ENCODE results near the gene CD1D.
A peak's percentile ranks its signal among the peaks of the same experiment; 100 is the strongest.
"Not testable (repeated sequence)": the region's sequence is repeated elsewhere in the genome, so short reads cannot be mapped to it uniquely, and the experiment has no call there.

Gene CD1D

DNA sequence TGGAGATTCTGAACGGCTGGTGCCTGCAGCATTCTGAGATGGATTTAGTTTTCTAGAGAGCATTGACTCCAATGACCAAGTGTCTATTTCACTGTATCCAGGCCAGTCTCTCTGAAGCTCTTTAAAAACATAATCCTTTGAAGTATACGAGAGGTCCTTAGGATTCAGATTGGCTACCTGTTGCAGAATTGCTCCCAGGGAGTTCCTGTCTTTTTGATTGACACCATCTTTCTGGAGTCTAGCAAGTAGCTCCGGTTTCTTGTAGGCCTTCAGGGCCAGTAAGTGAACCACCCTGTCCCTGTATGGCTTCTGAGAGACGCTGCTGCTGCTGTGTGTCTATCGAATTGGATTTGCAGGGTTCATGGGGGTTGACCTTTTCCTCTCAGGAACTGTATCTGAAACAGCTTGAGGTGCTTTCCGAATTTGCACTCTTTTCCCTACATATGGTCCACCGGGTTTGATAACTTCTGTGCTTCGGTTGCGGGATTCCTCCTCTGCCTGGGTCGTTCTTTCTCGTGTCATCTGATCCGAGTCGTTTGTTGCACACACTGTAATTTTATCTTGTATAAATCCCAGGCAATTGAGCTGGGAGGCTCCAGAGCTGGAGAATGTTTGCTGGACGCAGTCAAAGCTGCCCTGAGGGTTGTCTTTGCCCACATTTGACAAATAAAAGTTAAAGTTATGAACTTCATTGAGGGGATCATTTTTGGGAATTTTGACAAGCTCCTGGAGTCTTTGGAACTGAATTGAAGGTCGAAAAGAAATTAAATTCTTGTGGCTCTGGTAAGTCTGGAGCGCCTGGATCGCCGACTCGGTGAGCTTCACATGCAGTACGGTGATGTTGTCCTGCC lies 3.6 kb upstream of the CD1D start:
- not testable (repeated sequence) for DNase-seq

DNA sequence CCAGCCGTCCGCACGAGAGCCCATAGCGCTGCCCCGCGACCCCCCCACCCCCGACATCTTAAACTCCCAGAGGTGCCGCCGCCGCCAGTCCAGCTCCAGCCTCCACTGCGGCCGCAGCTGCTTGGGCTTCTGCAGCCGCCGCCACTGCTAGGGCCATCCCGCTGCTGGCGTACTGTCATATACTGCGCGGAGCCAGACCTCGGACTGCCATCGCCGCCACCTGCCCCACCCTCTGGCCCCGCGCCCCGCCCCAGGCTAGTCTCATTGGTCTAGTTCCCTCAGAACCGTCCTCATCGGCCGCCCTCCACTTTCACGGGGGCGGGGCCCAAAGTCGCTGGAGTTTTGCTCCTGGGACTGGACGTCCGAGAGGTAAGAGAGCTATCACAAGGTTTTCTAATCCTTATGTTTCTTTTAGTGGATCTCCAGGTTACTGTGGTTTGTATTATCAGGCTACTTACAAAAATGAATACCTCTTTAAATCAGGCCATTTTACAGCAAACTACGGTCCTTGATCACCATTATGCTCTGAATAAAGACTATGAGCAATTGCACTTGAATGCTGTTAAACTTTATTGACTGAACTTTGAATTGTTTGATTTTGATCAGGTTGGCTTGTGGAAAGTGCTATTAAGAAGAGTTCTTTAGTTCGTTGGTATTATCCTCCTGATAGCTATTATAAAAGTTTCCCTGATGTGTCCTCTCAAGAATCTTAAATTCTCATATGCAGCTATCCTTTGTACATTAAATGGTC lies 2.8 kb upstream of the CD1D start:
- DNase-seq: no peak

DNA sequence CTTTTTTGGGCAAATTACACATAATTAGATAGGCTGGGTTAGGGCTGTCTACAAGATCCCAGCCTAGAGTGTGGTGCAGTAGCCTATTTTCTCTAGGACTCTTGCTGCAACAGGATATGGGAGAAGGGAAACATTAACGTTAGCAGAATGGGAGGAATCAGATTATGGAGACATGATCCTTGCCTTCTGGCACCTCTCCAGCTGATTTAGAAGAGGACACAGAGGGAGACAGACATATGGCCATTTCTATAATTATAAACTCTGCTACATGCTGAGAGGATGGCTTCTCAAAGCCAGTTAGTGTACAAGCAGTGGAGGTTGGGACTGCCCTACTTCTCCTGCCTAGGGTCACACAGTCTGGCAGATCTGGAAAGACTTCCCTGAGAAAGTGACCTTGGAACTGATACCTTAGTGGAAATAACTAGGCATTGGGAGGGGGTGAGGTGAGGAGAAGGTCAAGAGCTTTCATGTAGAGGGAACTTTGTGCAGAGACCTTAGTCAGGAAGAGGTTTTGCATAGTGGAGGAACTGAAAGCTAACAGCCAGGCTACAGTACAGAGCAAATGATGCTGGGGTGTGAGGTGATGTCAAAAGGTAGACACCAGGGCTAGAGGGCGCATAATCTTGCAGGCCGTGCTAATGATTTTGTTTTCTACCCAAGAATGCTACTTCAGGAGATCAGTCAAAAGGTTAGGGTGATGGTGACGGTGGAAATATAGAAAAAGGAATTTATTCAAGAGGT lies 1.2 kb upstream of the CD1D start:
- no peak for DNase-seq

DNA sequence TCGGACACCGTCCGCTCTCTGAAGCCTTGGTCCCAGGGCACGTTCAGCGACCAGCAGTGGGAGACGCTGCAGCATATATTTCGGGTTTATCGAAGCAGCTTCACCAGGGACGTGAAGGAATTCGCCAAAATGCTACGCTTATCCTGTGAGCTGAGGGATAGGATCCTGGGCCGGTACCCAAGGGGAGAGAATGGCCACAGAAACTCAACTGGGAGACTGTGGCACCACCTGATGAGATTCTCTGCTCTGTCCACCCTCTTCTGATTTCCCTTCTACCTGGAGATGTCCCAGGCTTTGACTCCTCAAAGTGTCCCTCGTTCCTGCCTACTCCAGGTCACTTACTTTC lies 855 bp downstream of the CD1D start:
- no peak for DNase-seq

DNA sequence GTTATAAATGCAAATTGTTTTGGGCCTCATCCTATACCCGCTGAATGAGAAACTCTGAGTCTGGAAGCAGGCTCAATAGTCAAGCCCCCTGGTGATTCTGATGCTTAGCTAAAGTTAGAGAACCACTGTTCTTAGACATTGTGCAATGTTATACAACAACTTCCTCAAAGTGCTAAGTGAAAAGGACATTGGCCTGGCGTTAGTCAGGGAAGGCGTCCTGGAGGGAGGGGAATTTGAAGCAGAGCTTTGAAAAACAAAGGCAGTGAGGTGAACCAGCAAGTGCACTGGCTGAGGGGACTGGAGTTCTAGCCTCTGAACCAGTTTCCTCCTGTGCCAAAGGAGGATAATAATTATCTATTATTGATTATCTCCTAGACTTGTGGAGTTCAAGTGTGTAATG lies 5.1 kb downstream of the CD1D start:
- DNase-seq: no peak

DNA sequence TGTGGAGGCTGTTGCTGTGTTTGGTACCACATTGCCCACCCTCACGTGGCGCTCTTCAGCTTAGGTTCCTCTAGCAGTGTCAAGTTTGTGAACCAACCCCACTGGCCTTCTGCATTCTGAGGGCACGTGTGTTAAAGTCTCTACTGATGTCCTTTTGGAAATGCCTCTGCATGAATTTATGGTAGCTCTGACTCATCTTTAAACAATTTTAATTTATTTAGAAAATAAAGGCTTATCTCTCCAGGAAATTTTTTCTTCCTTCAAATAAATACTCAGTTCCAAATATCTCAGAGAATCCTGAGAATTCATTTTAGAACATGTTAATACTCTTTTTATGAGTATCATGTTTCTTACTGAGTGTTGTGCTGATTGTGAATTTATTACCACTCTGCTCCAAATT lies 5.5 kb downstream of the CD1D start:
- no peak for DNase-seq

DNA sequence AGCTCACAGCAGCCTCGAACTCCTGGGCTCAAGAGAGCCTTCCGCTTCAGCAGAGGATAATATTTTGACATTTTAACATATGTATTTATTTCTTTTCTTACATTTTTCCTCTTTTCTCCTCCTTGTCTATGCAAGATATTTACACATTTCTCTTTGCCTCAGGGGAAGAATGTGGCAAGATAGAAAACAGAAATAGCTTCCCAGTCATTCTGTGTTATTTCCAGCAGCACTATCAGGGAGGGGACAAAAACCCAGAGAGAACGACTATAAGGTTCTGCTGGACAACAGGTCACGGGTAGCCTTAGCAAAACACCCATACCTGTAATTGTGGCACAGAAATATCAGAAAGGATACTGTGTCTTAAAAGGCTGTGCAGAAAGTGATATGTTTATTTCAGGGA lies 7.9 kb downstream of the CD1D start:
- no peak for DNase-seq

DNA sequence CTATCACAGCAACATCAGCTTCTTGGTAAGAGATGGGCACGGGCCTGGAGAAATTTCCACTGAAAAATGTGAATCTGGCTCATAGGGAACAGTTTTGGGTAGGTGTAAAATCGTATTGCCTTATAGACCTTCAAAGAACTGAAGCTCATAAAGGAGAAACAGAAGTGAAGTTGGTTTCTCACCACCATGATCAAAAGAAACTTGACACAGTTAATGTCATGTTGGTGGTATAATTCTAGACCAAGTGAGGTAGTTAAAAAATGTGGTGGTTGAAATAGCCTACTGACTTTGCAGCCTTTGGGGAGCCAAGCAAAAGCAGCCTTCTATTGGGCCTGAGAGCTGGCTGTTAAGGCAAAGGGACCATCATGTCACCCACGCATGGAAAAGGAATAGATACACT lies 8.9 kb downstream of the CD1D start:
- DNase-seq: no peak

DNA sequence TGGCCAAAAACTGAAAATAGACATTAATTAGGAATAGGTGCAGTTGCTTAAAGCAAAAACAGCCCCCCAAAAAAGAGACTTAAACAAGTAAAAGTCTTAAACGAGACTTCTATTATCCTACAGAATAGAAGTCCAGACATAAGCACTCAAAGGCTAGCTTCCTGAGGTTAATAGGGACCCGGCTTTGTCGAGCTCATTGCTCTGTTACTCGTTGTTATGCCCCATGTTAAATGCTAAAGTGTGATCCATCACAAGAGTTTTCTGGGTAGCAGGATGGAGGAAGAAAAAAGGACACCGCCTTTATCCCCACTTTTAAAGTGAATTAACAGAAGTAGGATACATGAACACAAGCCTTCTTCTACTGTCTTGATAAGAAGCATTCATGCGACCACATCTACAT lies 10.6 kb downstream of the CD1D start:
- DNase-seq: no peak

DNA sequence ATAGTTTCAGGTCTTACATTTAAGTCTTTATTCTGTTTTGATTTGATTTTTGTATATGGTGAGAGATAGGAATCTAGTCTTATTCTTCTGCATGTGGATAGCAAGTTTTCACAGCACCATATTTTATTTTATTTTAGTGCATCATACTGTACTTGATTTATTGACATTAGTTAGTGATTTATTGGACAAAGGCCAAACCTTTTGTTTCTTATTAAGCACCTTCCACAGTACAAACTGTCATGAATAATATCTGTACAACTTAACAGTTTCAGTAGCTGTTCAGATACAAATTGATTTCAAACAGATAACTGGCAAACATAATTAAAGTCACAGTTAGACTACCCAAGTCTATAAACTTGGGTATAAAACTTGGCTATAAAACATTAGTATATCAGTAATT lies 15.8 kb downstream of the CD1D start:
- no peak for DNase-seq

DNA sequence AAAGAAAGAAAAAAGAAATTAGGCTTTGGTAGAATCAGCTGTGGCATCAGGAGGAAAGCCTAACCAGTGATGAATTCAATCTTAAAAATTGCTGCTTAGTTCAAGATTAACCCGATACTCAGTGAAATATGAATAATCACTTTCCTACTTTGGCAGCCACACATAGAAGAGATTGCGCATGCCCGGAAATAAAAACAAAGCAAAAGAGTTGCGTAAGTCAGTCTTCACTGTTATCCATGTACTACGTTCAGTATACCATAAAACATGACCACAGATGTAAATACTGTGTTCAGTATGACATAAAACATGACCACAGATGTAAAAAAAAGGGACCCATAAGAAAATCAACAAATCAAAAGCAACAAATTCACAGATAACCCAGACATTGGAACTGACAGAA lies 19.2 kb downstream of the CD1D start:
- no peak for DNase-seq

DNA sequence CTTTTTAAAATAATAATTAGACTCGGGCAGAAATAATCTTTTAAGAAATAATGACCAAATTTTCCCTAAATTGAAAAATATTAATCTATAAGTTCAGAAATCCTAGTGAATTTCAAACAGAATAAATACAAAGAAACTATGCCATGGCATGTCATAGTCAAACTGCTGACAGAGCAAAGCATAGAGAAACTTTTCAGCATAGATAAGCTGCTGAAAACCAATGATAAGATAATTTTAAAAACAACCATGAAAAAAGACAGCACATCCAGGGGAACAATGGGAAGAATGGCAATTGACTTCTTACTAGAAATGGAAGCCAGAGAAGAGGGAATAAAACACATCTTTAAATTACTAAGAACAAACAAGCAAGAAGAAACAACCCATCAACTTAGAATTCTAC lies 19.8 kb downstream of the CD1D start:
- DNase-seq: no peak

DNA sequence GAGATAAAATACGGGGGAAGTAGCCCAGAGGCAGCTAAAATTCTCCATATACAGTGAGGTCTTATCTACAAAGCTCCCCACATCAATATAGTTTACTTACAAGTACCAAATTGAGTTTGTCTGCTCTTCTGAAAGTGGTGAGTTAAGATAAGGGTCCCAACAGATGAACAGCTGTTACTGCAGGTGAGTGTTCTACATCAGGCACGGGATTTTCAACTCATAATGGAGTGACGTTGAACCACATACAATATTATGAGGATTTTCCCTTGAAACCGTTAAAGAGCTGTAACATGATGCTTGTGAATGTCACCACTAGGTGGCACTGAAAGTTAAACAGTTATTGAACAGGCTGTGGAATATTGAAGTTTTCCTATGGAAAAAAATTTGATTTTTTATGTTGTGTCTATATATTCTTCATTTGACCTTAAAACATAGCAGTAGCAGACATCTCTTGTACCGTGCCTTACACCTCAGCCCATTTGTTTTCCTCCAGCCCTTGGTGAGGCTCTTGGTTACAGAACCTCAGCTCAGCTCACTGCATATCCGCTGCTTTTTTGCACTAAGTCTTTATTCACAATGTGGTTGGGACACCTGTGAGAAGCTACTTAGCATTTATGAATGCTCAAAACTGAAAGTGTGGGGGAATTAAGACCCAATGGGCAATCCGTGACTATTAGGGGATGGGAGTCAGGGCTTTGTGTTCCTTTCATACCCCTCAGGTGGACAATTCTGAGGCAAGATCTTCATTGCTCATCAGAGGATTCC lies 23.2 kb downstream of the CD1D start:
- peak; percentile 53 for DNase-seq

DNA sequence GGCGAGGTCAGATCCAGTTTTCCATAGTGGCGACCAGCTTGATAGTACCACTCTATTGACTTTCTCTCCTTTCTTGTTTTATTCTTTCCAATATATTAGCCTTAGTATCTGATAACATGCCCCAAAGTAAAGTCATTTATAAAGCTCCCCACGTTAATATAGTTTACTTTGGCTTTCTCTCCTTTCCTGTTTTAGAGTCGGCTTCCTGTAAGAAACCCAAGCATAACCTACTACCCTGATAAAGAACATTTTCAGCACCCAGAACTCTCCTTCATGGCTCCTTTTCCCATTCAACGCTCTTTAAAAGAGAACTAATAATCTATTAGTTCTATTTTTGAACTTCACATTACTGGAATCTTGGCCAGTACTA lies 23.7 kb downstream of the CD1D start:
- no peak for DNase-seq

DNA sequence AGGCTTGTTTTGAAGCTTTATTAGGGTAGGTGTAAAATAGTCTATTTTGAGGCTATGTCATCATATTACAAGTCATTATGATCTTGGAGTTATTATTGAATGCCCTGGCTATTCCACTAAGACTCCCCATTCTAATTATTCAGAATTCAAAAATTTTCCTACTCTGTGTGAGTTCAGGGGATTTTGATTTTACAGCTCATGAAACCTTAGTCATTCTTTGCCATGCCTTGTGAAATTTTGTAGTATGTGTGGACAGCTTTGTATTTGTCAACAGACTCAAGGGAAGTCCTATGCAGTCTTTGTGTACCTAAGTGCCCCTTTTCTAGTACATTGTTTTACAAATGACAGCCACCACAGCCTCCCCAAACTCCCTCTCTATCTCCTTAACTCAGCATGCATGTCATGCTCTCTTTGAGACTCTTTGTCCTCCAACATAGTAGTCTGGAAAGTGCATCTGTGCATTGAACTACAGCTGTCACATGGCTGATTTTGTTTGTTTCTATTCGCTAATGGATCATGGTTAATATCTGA lies 28.0 kb downstream of the CD1D start:
- no peak for DNase-seq

DNA sequence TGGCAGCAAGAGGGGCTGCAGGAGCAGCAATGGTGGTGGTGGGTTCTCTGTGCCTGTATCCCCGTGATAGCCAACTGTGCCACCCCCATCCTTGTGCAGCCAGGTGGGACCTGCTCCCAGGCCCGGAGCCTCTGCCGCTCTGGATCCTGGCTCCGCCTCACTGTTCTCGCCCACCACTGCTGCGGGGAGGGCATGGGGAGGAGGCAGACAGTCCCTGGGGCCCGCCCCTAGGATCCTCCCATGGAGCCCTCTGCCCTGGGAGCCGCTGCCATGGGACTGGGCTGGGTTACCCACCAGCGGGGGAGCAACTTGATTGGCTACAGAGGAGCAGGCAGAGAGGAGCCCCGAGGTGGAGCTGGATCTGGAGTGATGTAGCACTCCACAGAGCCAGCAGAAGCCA lies 31.6 kb downstream of the CD1D start:
- DNase-seq: no peak

DNA sequence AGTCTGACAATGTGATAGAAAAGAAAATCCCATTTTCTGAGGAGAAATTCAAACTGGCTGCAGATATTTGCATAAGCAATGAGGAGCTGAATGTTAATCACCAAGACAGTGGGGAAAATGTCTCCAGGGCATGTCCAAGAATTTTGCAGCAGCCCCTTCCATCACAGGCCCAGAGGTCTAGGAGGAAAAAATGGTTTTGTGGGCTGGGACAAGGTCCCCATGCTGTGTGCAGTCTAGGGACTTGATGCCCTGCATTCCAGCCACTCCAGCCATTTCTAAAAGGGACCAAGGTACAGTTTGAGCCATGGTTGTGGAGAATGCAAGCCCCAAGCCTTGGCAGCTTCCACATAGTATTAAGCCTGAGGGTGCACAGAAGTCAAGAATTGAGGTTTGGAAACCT lies 42.8 kb downstream of the CD1D start:
- not testable (repeated sequence) for DNase-seq

DNA sequence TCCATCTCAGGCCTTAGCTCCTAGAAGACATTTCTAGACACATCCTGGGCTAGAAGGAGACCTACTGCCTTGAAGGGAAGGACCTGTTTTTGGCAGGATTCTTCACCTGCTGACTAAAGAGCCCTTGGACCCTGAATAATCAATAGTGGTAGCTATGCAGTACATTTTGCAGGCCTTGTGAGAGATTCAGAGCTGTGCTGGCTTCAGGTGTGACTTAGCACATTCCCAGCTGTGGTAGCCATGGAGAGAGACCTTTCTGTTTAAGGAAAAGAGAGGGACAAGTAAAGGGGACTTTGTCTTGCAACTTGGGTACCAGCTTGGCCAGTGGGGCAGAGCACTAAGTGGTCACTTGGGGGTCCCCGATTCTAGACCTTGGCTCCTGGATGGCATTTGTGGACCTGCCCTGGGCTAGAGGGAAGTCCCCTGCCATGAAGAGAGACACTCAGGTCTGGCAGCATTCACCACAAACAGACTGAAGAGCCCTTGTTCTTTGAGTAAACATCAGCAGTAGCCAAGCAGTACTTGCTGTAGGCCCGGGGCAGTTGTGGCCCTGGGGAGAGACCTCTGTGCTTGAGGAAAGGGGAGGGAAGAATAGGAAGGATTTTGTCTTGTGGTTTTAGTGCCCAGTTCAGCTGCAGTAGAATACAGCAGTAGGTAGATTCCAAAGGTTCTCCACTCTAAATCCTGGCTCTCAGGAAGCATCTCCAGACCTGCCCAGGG lies 47.4 kb downstream of the CD1D start:
- no peak for DNase-seq

Data from SHP77 treated with DMSO at 0.1 percent for 48 hours (cell line).